Measurements from ENCODE around the gene ZNF511.

ZNF511 gene

GRCh38 chr10:133336118-133336576 is 27.4 kb downstream of the ZNF511 start:
- TF ChIP-seq GATA1 (IDR thresholded peaks at IDR 0.05; ENCODE audit: low read depth, low read length) (no peak), POLR2A (IDR thresholded peaks at IDR 0.05; ENCODE audit: low read length) (no peak)
- no peak for DNase-seq

- TF ChIP-seq POLR2A (IDR thresholded peaks at IDR 0.05; ENCODE audit: low read length) (no peak), GATA1 (IDR thresholded peaks at IDR 0.05; ENCODE audit: low read depth, low read length) (no peak)
- DNase-seq, result peak; percentile 44 to 65
These were observed 28.1 kb downstream of the ZNF511 start, which contains the start of gene CALY for GRCh38 chr10:133336577-133337369. Gene CALY, minus strand, starts transcription at chr10:133336896. Its CDS starts 7,907 bp downstream, at chr10:133328989.

GRCh38 chr10:133337370-133337725 is 28.6 kb downstream of the ZNF511 start:
- TF ChIP-seq GATA1 (IDR thresholded peaks at IDR 0.05; ENCODE audit: low read depth, low read length), result no peak
- TF ChIP-seq POLR2A (IDR thresholded peaks at IDR 0.05; ENCODE audit: low read length), result no peak
- DNase-seq, result no peak

GRCh38 chr10:133338080-133339071 is 29.7 kb downstream of the ZNF511 start:
- DNase-seq, result no peak
- no peak for TF ChIP-seq GATA1 (IDR thresholded peaks at IDR 0.05; ENCODE audit: low read depth, low read length)
- no peak for TF ChIP-seq POLR2A (IDR thresholded peaks at IDR 0.05; ENCODE audit: low read length)

- DNase-seq, result no peak
- TF ChIP-seq GATA1 (IDR thresholded peaks at IDR 0.05; ENCODE audit: low read depth, low read length) (no peak), POLR2A (IDR thresholded peaks at IDR 0.05; ENCODE audit: low read length) (no peak)
These were observed 31.1 kb downstream of the ZNF511 start for GRCh38 chr10:133339708-133340380.

- TF ChIP-seq POLR2A (IDR thresholded peaks at IDR 0.05; ENCODE audit: low read length), result no peak
- no peak for TF ChIP-seq GATA1 (IDR thresholded peaks at IDR 0.05; ENCODE audit: low read depth, low read length)
- DNase-seq, result no peak
These were observed 33.3 kb downstream of the ZNF511 start for GRCh38 chr10:133341983-133342382.

GRCh38 chr10:133342942-133343341 is 34.2 kb downstream of the ZNF511 start:
- TF ChIP-seq POLR2A (IDR thresholded peaks at IDR 0.05; ENCODE audit: low read length), result no peak
- no peak for TF ChIP-seq GATA1 (IDR thresholded peaks at IDR 0.05; ENCODE audit: low read depth, low read length)
- DNase-seq, result no peak

- no peak for TF ChIP-seq POLR2A (IDR thresholded peaks at IDR 0.05; ENCODE audit: low read length)
- TF ChIP-seq GATA1 (IDR thresholded peaks at IDR 0.05; ENCODE audit: low read depth, low read length), result no peak
- DNase-seq, result no peak
These were observed 34.8 kb downstream of the ZNF511 start for GRCh38 chr10:133343558-133343957.

GRCh38 chr10:133344236-133344635 is 35.5 kb downstream of the ZNF511 start:
- TF ChIP-seq POLR2A (IDR thresholded peaks at IDR 0.05; ENCODE audit: low read length) (no peak), GATA1 (IDR thresholded peaks at IDR 0.05; ENCODE audit: low read depth, low read length) (no peak)
- no peak for DNase-seq

GRCh38 chr10:133346413-133346812 is 37.7 kb downstream of the ZNF511 start:
- DNase-seq, result no peak
- no peak for TF ChIP-seq GATA1 (IDR thresholded peaks at IDR 0.05; ENCODE audit: low read depth, low read length)
- no peak for TF ChIP-seq POLR2A (IDR thresholded peaks at IDR 0.05; ENCODE audit: low read length)

GRCh38 chr10:133347710-133348517 is 39.2 kb downstream of the ZNF511 start:
- DNase-seq, result no peak
- TF ChIP-seq GATA1 (IDR thresholded peaks at IDR 0.05; ENCODE audit: low read depth, low read length) (no peak), POLR2A (IDR thresholded peaks at IDR 0.05; ENCODE audit: low read length) (no peak)

GRCh38 chr10:133349160-133349568 is 40.5 kb downstream of the ZNF511 start:
- DNase-seq, result no peak
- no peak for TF ChIP-seq GATA1 (IDR thresholded peaks at IDR 0.05; ENCODE audit: low read depth, low read length)
- no peak for TF ChIP-seq POLR2A (IDR thresholded peaks at IDR 0.05; ENCODE audit: low read length)

- DNase-seq, result no peak
- no peak for TF ChIP-seq POLR2A (IDR thresholded peaks at IDR 0.05; ENCODE audit: low read length)
- TF ChIP-seq GATA1 (IDR thresholded peaks at IDR 0.05; ENCODE audit: low read depth, low read length), result no peak
These were observed 40.9 kb downstream of the ZNF511 start for GRCh38 chr10:133349577-133350011.
